Ovary (tissue), 3 donors: ENCODE results near the gene CCDC28A.

Source experiments
- EP300 ChIP-seq: sonication (generic); formaldehyde crosslinking; IDR thresholded peaks from one replicate; pipeline ENCODE4 v1.6.1; 2017; ENCODE audit warnings: antibody characterized with exemption
- POLR2A ChIP-seq: fragments of 450-650 bp; IDR thresholded peaks from one replicate; pipeline ENCODE4 v1.6.1; 2017; ENCODE audit warnings: antibody characterized with exemption, mild to moderate bottlenecking, moderate library complexity
- TF ChIP-seq, protein P1 (sequence below), 3 donors: fragments of 450-650 bp in 2 of 3; fragments of 200-600 bp in 1 of 3; IDR thresholded peaks; one replicate each; pipeline versions ENCODE4 v1.5.1 to v1.8.0; 2016 to 2022; ENCODE audit warnings: antibody characterized with exemption in 3 of 3, mild to moderate bottlenecking in 1 of 3
- donor health status: DM: no; HTN: no; CAD: no.

DNA sequence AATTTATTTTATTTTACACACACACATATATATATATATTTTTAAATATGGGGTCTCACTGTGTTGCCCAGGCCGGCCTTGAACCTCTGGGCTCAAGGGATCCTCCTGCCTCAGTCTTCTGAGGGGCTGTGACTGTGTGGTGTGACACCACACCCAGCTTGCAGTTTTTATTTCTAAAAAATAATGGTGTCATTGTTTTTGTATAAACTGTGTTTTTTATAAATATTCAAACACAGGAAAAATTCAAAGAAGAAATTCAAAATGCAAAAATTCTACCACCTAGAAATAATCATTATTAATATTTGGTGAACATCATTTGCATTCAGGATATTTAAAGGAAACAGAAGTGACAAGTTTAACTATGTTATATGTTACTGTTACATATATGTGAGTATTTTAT lies 3.1 kb downstream of the CCDC28A start:
- TF ChIP-seq, protein P1, sequence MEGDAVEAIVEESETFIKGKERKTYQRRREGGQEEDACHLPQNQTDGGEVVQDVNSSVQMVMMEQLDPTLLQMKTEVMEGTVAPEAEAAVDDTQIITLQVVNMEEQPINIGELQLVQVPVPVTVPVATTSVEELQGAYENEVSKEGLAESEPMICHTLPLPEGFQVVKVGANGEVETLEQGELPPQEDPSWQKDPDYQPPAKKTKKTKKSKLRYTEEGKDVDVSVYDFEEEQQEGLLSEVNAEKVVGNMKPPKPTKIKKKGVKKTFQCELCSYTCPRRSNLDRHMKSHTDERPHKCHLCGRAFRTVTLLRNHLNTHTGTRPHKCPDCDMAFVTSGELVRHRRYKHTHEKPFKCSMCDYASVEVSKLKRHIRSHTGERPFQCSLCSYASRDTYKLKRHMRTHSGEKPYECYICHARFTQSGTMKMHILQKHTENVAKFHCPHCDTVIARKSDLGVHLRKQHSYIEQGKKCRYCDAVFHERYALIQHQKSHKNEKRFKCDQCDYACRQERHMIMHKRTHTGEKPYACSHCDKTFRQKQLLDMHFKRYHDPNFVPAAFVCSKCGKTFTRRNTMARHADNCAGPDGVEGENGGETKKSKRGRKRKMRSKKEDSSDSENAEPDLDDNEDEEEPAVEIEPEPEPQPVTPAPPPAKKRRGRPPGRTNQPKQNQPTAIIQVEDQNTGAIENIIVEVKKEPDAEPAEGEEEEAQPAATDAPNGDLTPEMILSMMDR (IDR thresholded peaks at IDR 0.05) = no peak
- no peak for TF ChIP-seq POLR2A
- TF ChIP-seq EP300 = no peak
